Measurements from ENCODE around the gene RFTN1. TPM values are rescaled to one million over a fixed set of nuclear protein-coding genes. Genes with fewer than 3 reads are reported as not detected.

RFTN1 gene
- total RNA-seq, 2 experiments from 2014 or later: 55.7 to 56.4 TPM

DNA sequence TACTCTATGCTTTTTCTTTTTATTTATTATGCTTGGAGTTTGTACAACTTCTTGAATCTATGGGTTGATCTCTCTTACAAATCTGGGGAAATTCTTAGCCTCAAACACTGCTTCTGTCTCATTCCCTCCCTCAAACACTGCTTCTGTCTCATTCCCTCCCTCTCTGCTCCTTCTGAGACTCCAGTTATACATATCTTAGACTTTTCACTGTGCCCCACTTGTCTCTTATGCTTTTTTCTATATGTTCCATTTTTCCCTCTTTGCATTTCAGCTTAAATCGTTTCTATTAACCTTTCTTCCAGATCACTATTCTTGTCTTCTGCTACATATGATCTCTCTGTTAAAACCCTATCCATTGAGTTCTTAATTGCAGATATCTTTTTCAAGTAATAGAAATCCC, 50.4 kb downstream of the RFTN1 start:
- no peaks in the 10 kb centered on the region for H3K9me3 Mint-ChIP-seq
- Histone ChIP-seq H3K4me3 (ENCODE audit: low read length) (no peak overlapping the region), H3K36me3 (ENCODE audit: insufficient read depth, low read length) (peaks cover 1% of the 10 kb centered on the region), H3K4me1 (ENCODE audit: insufficient read depth, low read length) (peaks cover 16% of the 10 kb centered on the region), H3K9me3 (ENCODE audit: control insufficient read depth in 1 of 2, insufficient read depth in 1 of 2, low read length in 2 of 2) (no peaks in the 10 kb centered on the region), H3K27me3 (ENCODE audit: control insufficient read depth in 1 of 2, insufficient read depth in 2 of 2, low read length in 2 of 2) (no peaks in the 10 kb centered on the region), H3K27ac (ENCODE audit: low read depth in 1 of 2, low read length in 2 of 2) (peak overlapping the region in 1 of 2 donors; percentile 13)
- ATAC-seq (ENCODE audit: poor library complexity) (no peak), DNase-seq (no peak)
- ChIA-PET POLR2A (interaction anchor here (1.0 to 2.4 kb wide), 5 partner anchors 13 to 162 kb away, joined by 3 to 8 read pairs (median 3); no protein-coding TSS in a partner anchor), CTCF (interaction anchor here (1.2 kb wide), 1 partner anchor 49 kb away, joined by 5 read pairs; no protein-coding TSS in a partner anchor)
- TF ChIP-seq, protein P1, sequence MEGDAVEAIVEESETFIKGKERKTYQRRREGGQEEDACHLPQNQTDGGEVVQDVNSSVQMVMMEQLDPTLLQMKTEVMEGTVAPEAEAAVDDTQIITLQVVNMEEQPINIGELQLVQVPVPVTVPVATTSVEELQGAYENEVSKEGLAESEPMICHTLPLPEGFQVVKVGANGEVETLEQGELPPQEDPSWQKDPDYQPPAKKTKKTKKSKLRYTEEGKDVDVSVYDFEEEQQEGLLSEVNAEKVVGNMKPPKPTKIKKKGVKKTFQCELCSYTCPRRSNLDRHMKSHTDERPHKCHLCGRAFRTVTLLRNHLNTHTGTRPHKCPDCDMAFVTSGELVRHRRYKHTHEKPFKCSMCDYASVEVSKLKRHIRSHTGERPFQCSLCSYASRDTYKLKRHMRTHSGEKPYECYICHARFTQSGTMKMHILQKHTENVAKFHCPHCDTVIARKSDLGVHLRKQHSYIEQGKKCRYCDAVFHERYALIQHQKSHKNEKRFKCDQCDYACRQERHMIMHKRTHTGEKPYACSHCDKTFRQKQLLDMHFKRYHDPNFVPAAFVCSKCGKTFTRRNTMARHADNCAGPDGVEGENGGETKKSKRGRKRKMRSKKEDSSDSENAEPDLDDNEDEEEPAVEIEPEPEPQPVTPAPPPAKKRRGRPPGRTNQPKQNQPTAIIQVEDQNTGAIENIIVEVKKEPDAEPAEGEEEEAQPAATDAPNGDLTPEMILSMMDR (IDR thresholded peaks at IDR 0.05): no peak
- H3K27me3 Mint-ChIP-seq: no peaks in the 10 kb centered on the region
- peaks cover 16% of the 10 kb centered on the region for H3K36me3 Mint-ChIP-seq (ENCODE audit: low read depth)
- intact Hi-C loops (cut with DNase I, micrococcal nuclease): no loop called here
- H3K27ac Mint-ChIP-seq: peak overlapping the region; percentile 78
- H3K4me1 Mint-ChIP-seq (ENCODE audit: low read depth): peaks cover 75% of the 10 kb centered on the region
- H3K4me3 Mint-ChIP-seq: no peak overlapping the region

DNA sequence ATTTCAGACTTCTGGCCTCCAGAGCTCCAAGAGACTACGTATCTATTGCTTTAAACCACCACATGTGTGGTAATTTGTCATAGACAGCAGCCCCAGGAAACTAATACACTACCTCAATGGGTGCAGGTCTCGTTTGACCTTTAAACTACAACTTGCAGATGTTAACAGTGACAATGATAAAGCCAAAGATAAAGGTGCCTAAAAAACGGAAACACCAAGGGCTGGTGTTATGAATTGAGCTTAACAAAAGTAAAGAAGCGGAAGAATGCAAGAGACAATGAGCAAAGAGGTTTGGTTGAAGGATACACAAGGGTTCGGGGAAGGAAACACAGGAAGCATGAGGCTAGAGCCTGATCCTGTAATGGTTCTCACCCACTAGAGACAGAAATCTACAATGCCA, 50.8 kb downstream of the RFTN1 start:
- CTCF ChIA-PET: interaction anchor here (1.2 kb wide), 1 partner anchor 49 kb away, joined by 5 read pairs; no protein-coding TSS in a partner anchor
- Mint-ChIP-seq H3K27ac (peak overlapping the region; percentile 78), H3K4me3 (no peak overlapping the region), H3K9me3 (no peaks in the 10 kb centered on the region), H3K4me1 (ENCODE audit: low read depth) (peaks cover 75% of the 10 kb centered on the region), H3K27me3 (no peaks in the 10 kb centered on the region), H3K36me3 (ENCODE audit: low read depth) (peaks cover 17% of the 10 kb centered on the region)
- intact Hi-C loops (cut with DNase I, micrococcal nuclease): no loop called here
- Histone ChIP-seq H3K27ac (ENCODE audit: low read depth in 1 of 2, low read length in 2 of 2) (peak overlapping the region; percentile 3 to 13), H3K9me3 (ENCODE audit: control insufficient read depth in 1 of 2, insufficient read depth in 1 of 2, low read length in 2 of 2) (no peaks in the 10 kb centered on the region), H3K4me3 (ENCODE audit: low read length) (no peak overlapping the region), H3K4me1 (ENCODE audit: insufficient read depth, low read length) (peaks cover 12% of the 10 kb centered on the region), H3K36me3 (ENCODE audit: insufficient read depth, low read length) (peaks cover 4% of the 10 kb centered on the region), H3K27me3 (ENCODE audit: control insufficient read depth in 1 of 2, insufficient read depth in 2 of 2, low read length in 2 of 2) (no peaks in the 10 kb centered on the region)
- DNase-seq (peak in 4 of 14 experiments; percentile 25 to 45 (median 33)), ATAC-seq (ENCODE audit: poor library complexity) (peak; percentile 74)
- POLR2A ChIA-PET: interaction anchor here (1.0 to 2.4 kb wide), 4 partner anchors 14 to 161 kb away, joined by 3 to 8 read pairs (median 4); no protein-coding TSS in a partner anchor
- TF ChIP-seq, protein P1 (IDR thresholded peaks at IDR 0.05): no peak

- peaks cover 73% of the 10 kb centered on the region for H3K4me1 Mint-ChIP-seq (ENCODE audit: low read depth)
Observed at GRCh38 chr3:16461463-16462245, 51.8 kb downstream of the RFTN1 start.

More at GRCh38 chr3:16461463-16462245, 51.8 kb downstream of the RFTN1 start:
- H3K4me3 ChIP-seq (ENCODE audit: low read length): no peak overlapping the region
- Mint-ChIP-seq H3K4me3 (no peak overlapping the region), H3K27me3 (no peaks in the 10 kb centered on the region), H3K9me3 (no peaks in the 10 kb centered on the region), H3K27ac (peak overlapping the region; percentile 78), H3K36me3 (ENCODE audit: low read depth) (peaks cover 17% of the 10 kb centered on the region)
- H3K9me3 ChIP-seq (ENCODE audit: control insufficient read depth in 1 of 2, insufficient read depth in 1 of 2, low read length in 2 of 2): no peaks in the 10 kb centered on the region
- POLR2A ChIA-PET: interaction anchor here (1.3 to 2.4 kb wide), 3 partner anchors 15 to 52 kb away, joined by 4 to 8 read pairs (median 6); partner anchors contain the start of gene RFTN1
- no peak overlapping the region for H3K27ac ChIP-seq (ENCODE audit: low read depth in 1 of 2, low read length in 2 of 2)
- TF ChIP-seq, protein P1 (IDR thresholded peaks at IDR 0.05): no peak
- no peaks in the 10 kb centered on the region for H3K27me3 ChIP-seq (ENCODE audit: control insufficient read depth in 1 of 2, insufficient read depth in 2 of 2, low read length in 2 of 2)
- H3K36me3 ChIP-seq (ENCODE audit: insufficient read depth, low read length): peaks cover 4% of the 10 kb centered on the region
- CTCF ChIA-PET: interaction anchor here (1.2 kb wide), 1 partner anchor 50 kb away, joined by 5 read pairs; no protein-coding TSS in a partner anchor
- no peak for ATAC-seq (ENCODE audit: poor library complexity)
- DNase-seq: no peak
- H3K4me1 ChIP-seq (ENCODE audit: insufficient read depth, low read length): peaks cover 6% of the 10 kb centered on the region
- intact Hi-C loops (cut with DNase I, micrococcal nuclease): no loop called here

Data from CD4-positive, alpha-beta T cell (primary cell).